GOT3 (cell line): ENCODE measurements around the gene UQCRHL.

ENCODE experiments used
- DNase-seq: peaks from one replicate; lab custom pipeline; 2025; ENCODE audit warnings: mixed read lengths; lab: John Stamatoyannopoulos, UW

The UQCRHL gene

GRCh38 chr1:15797614-15798390, 9.6 kb downstream of the UQCRHL start:
- no peak for DNase-seq

- DNase-seq, result no peak
These were observed 11.4 kb downstream of the UQCRHL start for GRCh38 chr1:15796086-15796462.

- no peak for DNase-seq
These were observed 18.7 kb downstream of the UQCRHL start for GRCh38 chr1:15788624-15789301.

GRCh38 chr1:15786581-15786980, 20.9 kb downstream of the UQCRHL start:
- DNase-seq, result no peak

- no peak for DNase-seq
These were observed 21.8 kb downstream of the UQCRHL start for GRCh38 chr1:15785683-15786082.

- no peak for DNase-seq
These were observed 29.3 kb downstream of the UQCRHL start for GRCh38 chr1:15777909-15778707.

GRCh38 chr1:15775706-15776105, 31.7 kb downstream of the UQCRHL start:
- no peak for DNase-seq

GRCh38 chr1:15771836-15772515, 35.5 kb downstream of the UQCRHL start:
- no peak for DNase-seq

GRCh38 chr1:15770313-15770962, 37.0 kb downstream of the UQCRHL start:
- no peak for DNase-seq

- no peak for DNase-seq
These were observed 39.1 kb downstream of the UQCRHL start for GRCh38 chr1:15768388-15768787.

- DNase-seq, result no peak
These were observed 39.5 kb downstream of the UQCRHL start for GRCh38 chr1:15767941-15768340.

GRCh38 chr1:15765495-15766194, 41.8 kb downstream of the UQCRHL start:
- no peak for DNase-seq

GRCh38 chr1:15764890-15765289, 42.6 kb downstream of the UQCRHL start:
- DNase-seq, result no peak

GRCh38 chr1:15764269-15764764, 43.1 kb downstream of the UQCRHL start:
- DNase-seq, result no peak

- no peak for DNase-seq
These were observed 44.9 kb downstream of the UQCRHL start for GRCh38 chr1:15762546-15762945.

- no peak for DNase-seq
These were observed 45.9 kb downstream of the UQCRHL start for GRCh38 chr1:15761366-15762128.

- no peak for DNase-seq
These were observed 46.8 kb downstream of the UQCRHL start for GRCh38 chr1:15760520-15761211.

- DNase-seq, result no peak
These were observed 48.3 kb downstream of the UQCRHL start for GRCh38 chr1:15758953-15759661.
